Transverse colon (tissue), 4 donors: Measurements from ENCODE around the gene CLSTN2. TPM values are rescaled to one million over a fixed set of nuclear protein-coding genes. Genes with fewer than 3 reads are reported as not detected.
"Not testable (repeated sequence)": the region's sequence is repeated elsewhere in the genome, so short reads cannot be mapped to it uniquely, and the experiment has no call there.

Experiments
- DNase-seq: peaks from one replicate; pipeline ENCODE4 v3.0.0-alpha.2; 2019
- H3K27ac ChIP-seq, 4 donors: fragments of 200-600 bp; sonication (generic); 2 replicates each; pipeline ENCODE4 v1.5.1; 2016 to 2018; ENCODE audit warnings: inconsistent platforms in 4 of 4
- H3K27me3 ChIP-seq: fragments of 200-600 bp; sonication (generic); 2 replicates; pipeline ENCODE4 v1.5.1; 2017; ENCODE audit warnings: inconsistent platforms
- H3K36me3 ChIP-seq, 4 donors: fragments of 200-600 bp; sonication (generic); 2 replicates each; pipeline ENCODE4 v1.5.1; 2017 to 2019; ENCODE audit warnings: inconsistent platforms in 4 of 4
- H3K4me1 ChIP-seq, 4 donors: fragments of 200-600 bp; sonication (generic); 2 replicates each; pipeline ENCODE4 v1.5.1; 2017 to 2020; ENCODE audit warnings: inconsistent platforms in 4 of 4
- H3K4me3 ChIP-seq, 4 donors: fragments of 200-600 bp; sonication (generic); 1 replicate in 1 of 4; 2 replicates in 3 of 4; pipeline versions ENCODE4 v1.5.1 to v1.6.1; 2017 to 2019; ENCODE audit warnings: inconsistent platforms in 4 of 4
- H3K9me3 ChIP-seq, 2 donors: fragments of 200-600 bp; sonication (generic); 2 replicates each; pipeline ENCODE4 v1.5.1; 2017 to 2019; ENCODE audit warnings: inconsistent platforms in 2 of 2
- CTCF ChIP-seq, 5 experiments: fragments of 200-600 bp in 3 of 5; fragments of 450-650 bp in 2 of 5; sonication (generic) in 3 of 5; IDR thresholded peaks; 1 replicate in 2 of 5; 2 replicates in 3 of 5; pipeline ENCODE4 v1.5.1; 2016 to 2017; ENCODE audit warnings: antibody characterized with exemption in 5 of 5, inconsistent platforms in 3 of 5, mild to moderate bottlenecking in 2 of 5, moderate library complexity in 1 of 5
- EP300 ChIP-seq: sonication (generic); formaldehyde crosslinking; IDR thresholded peaks from one replicate; pipeline ENCODE4 v1.6.1; 2017; ENCODE audit warnings: antibody characterized with exemption, low read depth
- POLR2A ChIP-seq: fragments of 450-650 bp; IDR thresholded peaks from one replicate; pipeline ENCODE4 v1.6.1; 2016; ENCODE audit warnings: antibody characterized with exemption, mild to moderate bottlenecking, moderate library complexity
- POLR2AphosphoS5 ChIP-seq, 3 donors: sonication (generic); formaldehyde crosslinking; IDR thresholded peaks; one replicate each; pipeline ENCODE4 v1.6.1; 2016; ENCODE audit warnings: antibody characterized with exemption in 3 of 3
- WGBS, 2 donors: methylation state at CpG; one replicate each; pipeline ENCODE4 v1.1.5; 2018; ENCODE audit warnings: low coverage in 1 of 2; 5-methylcytosine and 5-hydroxymethylcytosine counted together
- in situ Hi-C, 4 donors: fragments of 200-750 bp; cut with MboI; loops; one replicate each; pipeline versions ENCODE4 v1.15.0 to v1.15.1; 2017; ENCODE audit warnings: low sequenced_read_pairs in 3 of 4, low pct_ligation_motif_present in 1 of 4, low pct_unique_long_range_greater_than_20kb in 1 of 4
- intact Hi-C: fragments of 100-400 bp; cut with DNase I; formaldehyde crosslinking; loops from one replicate; pipeline ENCODE4 v1.15.1; 2023; ENCODE audit warnings: low total_unique reads
- total RNA-seq, 4 donors: library from RNA; depleted of rRNA; stranded (reverse); fragments of >200 nt; gene quantifications; one replicate each; pipeline ENCODE4 v1.1.0, GENCODE V29; 2016

The CLSTN2 gene
- total RNA-seq, 4 donors from 2014 or later, result 0.60 to 9.0 (median 2.2) TPM

GRCh38 chr3:140416666-140417065 is 481.7 kb downstream of the CLSTN2 start:
- Histone ChIP-seq H3K4me3 (no peak overlapping the region), H3K9me3 (no peaks in the 10 kb centered on the region), H3K4me1 (no peaks in the 10 kb centered on the region), H3K27ac (no peak overlapping the region), H3K36me3 (no peaks in the 10 kb centered on the region), H3K27me3 (no peaks in the 10 kb centered on the region)
- intact Hi-C loops (no loop called here), in situ Hi-C loops (no loop called here)
- 57 to 74% methylated on average over 3 of the region's 3 CpGs for WGBS, 2 donors
- no peak for TF ChIP-seq POLR2A
- TF ChIP-seq CTCF (IDR thresholded peaks at IDR 0.05), result no peak
- TF ChIP-seq POLR2AphosphoS5 (IDR thresholded peaks at IDR 0.05), result no peak
- no peak for TF ChIP-seq EP300
- no peak for DNase-seq

DNA sequence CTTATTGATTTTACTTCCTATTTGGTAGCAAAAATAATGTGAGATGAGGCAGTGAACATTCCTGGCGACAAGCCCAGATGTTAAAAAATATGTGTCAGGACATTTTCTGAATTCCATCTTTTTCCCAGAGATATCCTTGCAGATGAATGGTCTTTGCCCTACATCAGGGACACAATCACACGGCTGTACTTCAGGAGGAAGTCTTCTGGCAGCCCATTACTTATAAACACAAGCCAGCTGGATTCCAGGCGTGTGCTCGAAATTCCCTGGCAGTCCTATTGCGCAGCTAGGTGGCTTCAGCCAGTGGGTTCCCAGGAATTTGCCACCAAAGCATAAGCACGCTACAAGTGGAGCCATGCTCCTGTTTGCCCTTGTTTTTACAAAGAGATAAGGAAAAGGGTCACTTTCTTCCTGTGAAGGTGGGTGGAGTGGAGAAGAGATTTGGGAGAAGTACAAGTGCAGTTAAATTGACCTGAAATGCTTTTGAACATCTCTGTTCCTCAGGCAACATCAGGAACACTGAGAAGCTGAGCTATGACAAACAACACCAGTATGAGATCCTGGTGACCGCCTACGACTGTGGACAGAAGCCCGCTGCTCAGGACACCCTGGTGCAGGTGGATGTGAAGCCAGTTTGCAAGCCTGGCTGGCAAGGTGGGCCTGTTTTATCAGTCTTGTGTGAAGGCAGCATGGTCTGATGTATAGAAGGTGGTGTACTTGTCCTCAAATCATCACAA is 485.8 kb downstream of the CLSTN2 start:
- WGBS, 2 donors, result 31 to 56% methylated on average over 2 to 9 of the region's 9 CpGs
- no peak for DNase-seq
- intact Hi-C loops, result no loop called here
- no peak overlapping the region for H3K4me3 ChIP-seq
- no peak overlapping the region for H3K27ac ChIP-seq
- H3K27me3 ChIP-seq, result no peaks in the 10 kb centered on the region
- in situ Hi-C loops, result no loop called here
- no peaks in the 10 kb centered on the region for H3K36me3 ChIP-seq
- no peaks in the 10 kb centered on the region for H3K4me1 ChIP-seq
- H3K9me3 ChIP-seq, result no peaks in the 10 kb centered on the region
- TF ChIP-seq POLR2A, result no peak
- TF ChIP-seq POLR2AphosphoS5 (IDR thresholded peaks at IDR 0.05), result no peak
- TF ChIP-seq EP300, result no peak
- TF ChIP-seq CTCF (IDR thresholded peaks at IDR 0.05), result no peak

GRCh38 chr3:140421884-140422283 is 486.9 kb downstream of the CLSTN2 start:
- intact Hi-C loops (no loop called here), in situ Hi-C loops (no loop called here)
- Histone ChIP-seq H3K4me3 (no peak overlapping the region), H3K27ac (no peak overlapping the region), H3K27me3 (no peaks in the 10 kb centered on the region), H3K36me3 (no peaks in the 10 kb centered on the region), H3K9me3 (no peaks in the 10 kb centered on the region), H3K4me1 (no peaks in the 10 kb centered on the region)
- 78 to 88% methylated on average over 1 of the region's 1 CpG for WGBS, 2 donors
- no peak for TF ChIP-seq CTCF (IDR thresholded peaks at IDR 0.05)
- no peak for DNase-seq

DNA sequence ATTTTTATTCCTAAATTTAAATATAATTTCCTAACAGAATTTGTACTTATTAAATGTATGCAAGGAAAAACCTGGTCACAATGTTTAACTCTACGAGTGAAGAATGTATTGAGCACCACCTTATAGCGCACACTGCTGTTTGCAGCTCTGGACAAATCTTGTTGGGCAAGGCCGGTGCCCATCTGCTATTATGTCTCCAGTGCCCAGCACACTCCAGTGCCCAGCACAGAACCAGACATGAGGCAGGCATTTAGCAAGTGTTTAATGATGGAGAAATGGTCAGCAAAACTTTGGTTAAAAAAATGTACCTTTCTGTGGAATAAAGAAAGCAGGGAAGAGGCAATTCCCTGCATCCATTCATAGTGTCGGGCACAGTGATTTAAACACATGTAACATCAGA is 488.2 kb downstream of the CLSTN2 start:
- Histone ChIP-seq H3K36me3 (no peaks in the 10 kb centered on the region), H3K4me1 (no peaks in the 10 kb centered on the region), H3K4me3 (no peak overlapping the region), H3K27ac (no peak overlapping the region), H3K27me3 (no peaks in the 10 kb centered on the region), H3K9me3 (no peaks in the 10 kb centered on the region)
- DNase-seq, result no peak
- 87 to 91% methylated on average over 4 of the region's 4 CpGs for WGBS, 2 donors
- in situ Hi-C loops (no loop called here), intact Hi-C loops (no loop called here)
- no peak for TF ChIP-seq CTCF (IDR thresholded peaks at IDR 0.05)
- TF ChIP-seq POLR2A, result no peak
- no peak for TF ChIP-seq POLR2AphosphoS5 (IDR thresholded peaks at IDR 0.05)
- TF ChIP-seq EP300, result no peak

GRCh38 chr3:140423574-140423973 is 488.6 kb downstream of the CLSTN2 start:
- H3K4me1 ChIP-seq, H3K9me3 ChIP-seq, in situ Hi-C loops, intact Hi-C loops, H3K27me3 ChIP-seq, H3K36me3 ChIP-seq, H3K27ac ChIP-seq, H3K4me3 ChIP-seq, DNase-seq: not testable (repeated sequence)
- WGBS, 2 donors, result 56 to 70% methylated on average over 2 of the region's 2 CpGs
